ENCODE data around the gene LRRC7.

GRCh38 chr1:70038025-70038424 is 470.3 kb downstream of the LRRC7 start:
- TF ChIP-seq EZH2phosphoT487 (IDR thresholded peaks at IDR 0.05; ENCODE audit: borderline replicate concordance) (no peak), CTCF (conservative IDR thresholded peaks at IDR 0.05; ENCODE audit: low read length) (no peak)
